ENCODE results near the gene CACYBP. TPM values are rescaled to one million over a fixed set of nuclear protein-coding genes. Genes with fewer than 3 reads are reported as not detected.

Gene CACYBP
- total and polyA plus RNA-seq, 2 of the 8 experiments (the other 6 are each of a cell fraction or from before 2014, with no cell fraction given): 28.3 to 247 TPM

- peaks cover 2 to 3% of the 10 kb centered on the region in 2 experiments for H4K20me1 ChIP-seq (replicated peaks in 1 of 2; ENCODE audit: control insufficient read depth in 1 of 2, insufficient read depth in 2 of 2, low read length in 2 of 2)
- H2BK5ac ChIP-seq (ENCODE audit: low read depth, low read length): no peak overlapping the region
- no peak overlapping the region for H2AK5ac ChIP-seq (ENCODE audit: low read depth, low read length)
- no peak overlapping the region for H2BK120ac ChIP-seq (replicated peaks; ENCODE audit: low read depth, low read length)
- H3K56ac ChIP-seq (replicated peaks; ENCODE audit: insufficient read length, low read depth, low read length): no peak overlapping the region
- peaks cover 10 to 62% (median 19%) of the 10 kb centered on the region in 4 experiments for H3K36me3 ChIP-seq (ENCODE audit: control insufficient read depth in 2 of 4, insufficient read depth in 4 of 4, low read length in 3 of 4)
- no peak overlapping the region for H3K4me3 ChIP-seq (ENCODE audit: extremely low read depth in 1 of 4, insufficient read depth in 2 of 4, low read depth in 3 of 4, low read length in 4 of 4)
- H3K79me1 ChIP-seq (ENCODE audit: low read depth, low read length): no peaks in the 10 kb centered on the region
- WGBS, 2 experiments (ENCODE audit: extremely low coverage in 1 of 2, insufficient coverage in 1 of 2, insufficient read length in 1 of 2, insufficient replicate concordance in 2 of 2, low coverage in 1 of 2, low lambda C conversion rate in 2 of 2, missing lambda C conversion rate in 1 of 2): 87% methylated on average over 3 of the region's 3 CpGs; no CpG with 5 or more reads in 1 of the 2 experiments
- FAIRE-seq (no peak), DNase-seq (ENCODE audit: low read depth in 1 of 2, low spot score in 2 of 2) (no peak)
- no peak overlapping the region for H3K23ac ChIP-seq (ENCODE audit: insufficient read length)
- H4K8ac ChIP-seq (ENCODE audit: extremely low read depth, insufficient read depth, low read length): no peak overlapping the region; the same call in 1 of the 2 replicates
- no peak overlapping the region for H3K27ac ChIP-seq (ENCODE audit: low read depth, low read length)
- no peak overlapping the region for H4K5ac ChIP-seq (ENCODE audit: insufficient read length, low read depth, low read length)
- TF ChIP-seq BRCA1 (IDR thresholded peaks at IDR 0.05; ENCODE audit: low read depth, low read length): no peak
- TF ChIP-seq POLR2A (IDR thresholded peaks at IDR 0.05; ENCODE audit: control extremely low read depth in 1 of 2, low read depth in 2 of 2, low read length in 2 of 2): peak in 1 of 2 experiments; percentile 36; a peak in 1 of 3 replicates
- no peak for TF ChIP-seq EP300 (IDR thresholded peaks at IDR 0.05; ENCODE audit: borderline replicate concordance in 1 of 2, low read depth in 2 of 2, low read length in 2 of 2)
- H3K23me2 ChIP-seq (ENCODE audit: low read depth, low read length): no peaks in the 10 kb centered on the region
- H3K9ac ChIP-seq (replicated peaks in 1 of 4; ENCODE audit: extremely low read depth in 1 of 4, low read depth in 3 of 4, low read length in 3 of 4): 0 out of 7 replicates have a peak overlapping the region, but pooled peaks of 1 of the 4 experiments have one; percentile 15
- peaks cover 0 to 12% of the 10 kb centered on the region in 2 experiments; a peak in 2 of 4 replicates for H3K79me2 ChIP-seq (ENCODE audit: control insufficient read depth in 1 of 2, insufficient read depth in 2 of 2, low read length in 2 of 2)
- no peak overlapping the region for H3K4me2 ChIP-seq (ENCODE audit: insufficient read depth in 1 of 2, low read depth in 2 of 2, low read length in 2 of 2)
- no peak overlapping the region for H2BK12ac ChIP-seq (ENCODE audit: low read depth, low read length)
- no peak overlapping the region for H4K91ac ChIP-seq (replicated peaks; ENCODE audit: insufficient read length, low read length)
- H3K14ac ChIP-seq (ENCODE audit: insufficient read length): no peak overlapping the region
- H3K4me1 ChIP-seq (replicated peaks in 1 of 4; ENCODE audit: control insufficient read depth in 3 of 4, insufficient read depth in 4 of 4, low read length in 3 of 4): peaks cover 0 to 2% (median 0%) of the 10 kb centered on the region in 4 experiments; a peak in 1 of 7 replicates
- no peak overlapping the region for H3K4ac ChIP-seq (replicated peaks; ENCODE audit: insufficient read length, low read depth, low read length)
- H3K9me3 ChIP-seq (ENCODE audit: insufficient read depth in 2 of 2, low read depth in 1 of 2, low read length in 1 of 2): no peaks in the 10 kb centered on the region
- H2AFZ ChIP-seq (ENCODE audit: low read length): no peak overlapping the region
- no peak overlapping the region for H3K18ac ChIP-seq (ENCODE audit: extremely low read depth, low read length)
- POLR2A ChIA-PET (ENCODE audit: partially characterized antibody): interaction anchor here (0.9 to 2.3 kb wide), 5 partner anchors 10 to 82 kb away, joined by 3 to 11 read pairs (median 3); no protein-coding TSS in a partner anchor
- CTCF ChIA-PET (ENCODE audit: partially characterized antibody): interaction anchor here (1.0 to 1.2 kb wide), 4 partner anchors 16 to 181 kb away, joined by 3 to 6 read pairs (median 4); no protein-coding TSS in a partner anchor
- no peaks in the 10 kb centered on the region for H3K27me3 ChIP-seq (replicated peaks in 1 of 4; ENCODE audit: control insufficient read depth in 3 of 4, extremely low read depth in 1 of 4, insufficient read depth in 3 of 4, low read length in 3 of 4)
- H2BK20ac ChIP-seq (ENCODE audit: low read length): no peak overlapping the region
- no peak overlapping the region for H2BK15ac ChIP-seq (ENCODE audit: low read length)
These were observed 34.3 kb upstream of the CACYBP start for GRCh38 chr1:174965362-174966007.
